KMS-11 (cell line): ENCODE data around the gene VPS52.

Experiments used
- H2AFZ ChIP-seq: fragments of 200-600 bp; sonication (generic); 2 replicates; pipeline ENCODE4 v1.6.1; 2016; ENCODE audit warnings: antibody characterized with exemption, mixed run types, low read depth
- H3K27ac ChIP-seq: fragments of 200-600 bp; sonication (generic); 2 replicates; pipeline ENCODE4 v1.6.1; 2016; ENCODE audit warnings: mild to moderate bottlenecking, mixed run types
- H3K27me3 ChIP-seq: fragments of 200-600 bp; sonication (generic); 2 replicates; pipeline ENCODE4 v1.6.1; 2017; ENCODE audit warnings: mild to moderate bottlenecking, low read depth, mixed run types, moderate library complexity; ENCODE audit not compliant: insufficient read depth
- H3K36me3 ChIP-seq: fragments of 200-600 bp; sonication (generic); 2 replicates; pipeline ENCODE4 v1.6.1; 2017; ENCODE audit warnings: mild to moderate bottlenecking, mixed run types; ENCODE audit not compliant: insufficient read depth
- H3K4me1 ChIP-seq: fragments of 200-600 bp; sonication (generic); 2 replicates; pipeline ENCODE4 v1.6.1; 2016; ENCODE audit warnings: mild to moderate bottlenecking, low read depth, mixed run types; ENCODE audit not compliant: poor library complexity, severe bottlenecking
- H3K4me2 ChIP-seq: fragments of 200-600 bp; sonication (generic); 2 replicates; pipeline ENCODE4 v1.7.0; 2016; ENCODE audit warnings: mild to moderate bottlenecking, mixed run types
- H3K4me3 ChIP-seq: fragments of 200-600 bp; sonication (generic); IDR thresholded peaks from 2 replicates; pipeline ENCODE4 v1.6.1; 2017; ENCODE audit warnings: low read depth, low read length, mixed read lengths; ENCODE audit not compliant: insufficient read depth
- H3K79me2 ChIP-seq: fragments of 200-600 bp; sonication (generic); 2 replicates; pipeline ENCODE4 v1.6.1; 2016; ENCODE audit warnings: low read depth, mixed run types; ENCODE audit not compliant: insufficient read depth
- H3K9ac ChIP-seq: fragments of 200-600 bp; sonication (generic); 2 replicates; pipeline ENCODE4 v1.6.1; 2016; ENCODE audit warnings: mild to moderate bottlenecking, mixed run types
- H4K20me1 ChIP-seq: fragments of 200-600 bp; sonication (generic); 2 replicates; pipeline ENCODE4 v1.6.1; 2016; ENCODE audit warnings: mild to moderate bottlenecking, mixed run types; ENCODE audit not compliant: insufficient read depth
- TF ChIP-seq, protein P1 (sequence below): fragments of 200-600 bp; sonication (generic); conservative IDR thresholded peaks from 2 replicates; pipeline ENCODE4 v1.6.1; 2017; ENCODE audit warnings: low read depth, mild to moderate bottlenecking, antibody characterized with exemption, low read length, moderate library complexity, mixed read lengths

VPS52 gene

GRCh38 chr6:33247977-33248642, 23.6 kb downstream of the VPS52 start:
- H3K4me2 ChIP-seq, result peak overlapping the region; percentile 100
- no peaks in the 10 kb centered on the region for H3K79me2 ChIP-seq
- H3K27ac ChIP-seq, result peak overlapping the region; percentile 88
- H4K20me1 ChIP-seq, result no peaks in the 10 kb centered on the region
- peak overlapping the region; percentile 97 for H2AFZ ChIP-seq
- TF ChIP-seq, protein P1, sequence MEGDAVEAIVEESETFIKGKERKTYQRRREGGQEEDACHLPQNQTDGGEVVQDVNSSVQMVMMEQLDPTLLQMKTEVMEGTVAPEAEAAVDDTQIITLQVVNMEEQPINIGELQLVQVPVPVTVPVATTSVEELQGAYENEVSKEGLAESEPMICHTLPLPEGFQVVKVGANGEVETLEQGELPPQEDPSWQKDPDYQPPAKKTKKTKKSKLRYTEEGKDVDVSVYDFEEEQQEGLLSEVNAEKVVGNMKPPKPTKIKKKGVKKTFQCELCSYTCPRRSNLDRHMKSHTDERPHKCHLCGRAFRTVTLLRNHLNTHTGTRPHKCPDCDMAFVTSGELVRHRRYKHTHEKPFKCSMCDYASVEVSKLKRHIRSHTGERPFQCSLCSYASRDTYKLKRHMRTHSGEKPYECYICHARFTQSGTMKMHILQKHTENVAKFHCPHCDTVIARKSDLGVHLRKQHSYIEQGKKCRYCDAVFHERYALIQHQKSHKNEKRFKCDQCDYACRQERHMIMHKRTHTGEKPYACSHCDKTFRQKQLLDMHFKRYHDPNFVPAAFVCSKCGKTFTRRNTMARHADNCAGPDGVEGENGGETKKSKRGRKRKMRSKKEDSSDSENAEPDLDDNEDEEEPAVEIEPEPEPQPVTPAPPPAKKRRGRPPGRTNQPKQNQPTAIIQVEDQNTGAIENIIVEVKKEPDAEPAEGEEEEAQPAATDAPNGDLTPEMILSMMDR, result peak; percentile 74
- H3K4me3 ChIP-seq, result no peak overlapping the region
- peaks cover 9% of the 10 kb centered on the region for H3K4me1 ChIP-seq
- H3K27me3 ChIP-seq, result no peaks in the 10 kb centered on the region
- H3K9ac ChIP-seq, result peak overlapping the region; percentile 83
- H3K36me3 ChIP-seq, result no peaks in the 10 kb centered on the region

- H3K4me2 ChIP-seq, result no peak overlapping the region
- H3K9ac ChIP-seq, result no peak overlapping the region
- no peaks in the 10 kb centered on the region; the same call in 1 of the 2 replicates for H3K27me3 ChIP-seq
- TF ChIP-seq, protein P1, result no peak
- H4K20me1 ChIP-seq, result no peaks in the 10 kb centered on the region
- no peak overlapping the region for H3K27ac ChIP-seq
- no peaks in the 10 kb centered on the region for H3K4me1 ChIP-seq
- no peaks in the 10 kb centered on the region for H3K36me3 ChIP-seq
- no peak overlapping the region for H2AFZ ChIP-seq
- no peak overlapping the region for H3K4me3 ChIP-seq
- H3K79me2 ChIP-seq, result no peaks in the 10 kb centered on the region
Observed at GRCh38 chr6:33243476-33243875, 28.2 kb downstream of the VPS52 start.

GRCh38 chr6:33241968-33242367, 29.7 kb downstream of the VPS52 start:
- Histone ChIP-seq H3K36me3 (no peaks in the 10 kb centered on the region), H3K27me3 (no peaks in the 10 kb centered on the region; the same call in 1 of the 2 replicates), H3K4me3 (no peak overlapping the region), H3K79me2 (no peaks in the 10 kb centered on the region), H3K27ac (no peak overlapping the region), H3K4me1 (no peaks in the 10 kb centered on the region), H2AFZ (no peak overlapping the region), H3K9ac (no peak overlapping the region), H3K4me2 (no peak overlapping the region), H4K20me1 (no peaks in the 10 kb centered on the region)
- TF ChIP-seq, protein P1, result no peak

DNA sequence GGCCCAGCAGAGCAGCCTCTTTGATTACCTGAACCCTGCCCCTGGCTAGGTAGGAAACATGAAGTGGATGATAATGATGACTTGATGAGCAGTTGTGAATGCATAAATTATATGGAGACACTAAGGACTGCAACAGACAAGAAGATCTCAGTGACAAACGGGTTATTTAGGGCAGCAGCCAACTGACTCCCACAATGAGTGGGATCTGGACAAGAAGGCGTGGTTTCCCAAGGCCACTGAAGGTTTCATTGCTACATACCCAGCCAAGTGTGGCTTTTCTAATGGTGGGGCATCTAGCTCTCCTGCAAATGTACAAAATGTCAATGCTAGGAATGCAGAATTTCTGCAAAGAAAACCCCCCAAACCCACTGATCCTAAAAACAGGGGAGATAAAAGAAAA, 33.9 kb downstream of the VPS52 start:
- TF ChIP-seq, protein P1, result no peak
- Histone ChIP-seq H3K27ac (no peak overlapping the region), H3K4me2 (no peak overlapping the region), H3K36me3 (no peaks in the 10 kb centered on the region), H3K79me2 (no peaks in the 10 kb centered on the region), H2AFZ (no peak overlapping the region), H3K4me1 (no peaks in the 10 kb centered on the region), H3K9ac (no peak overlapping the region), H4K20me1 (no peaks in the 10 kb centered on the region), H3K27me3 (no peaks in the 10 kb centered on the region; the same call in 1 of the 2 replicates), H3K4me3 (no peak overlapping the region)
